DMS153 treated with DMSO at 0.1 percent for 48 hours (cell line): Measurements from ENCODE around the gene OR7C1.
"Not testable (repeated sequence)": the region's sequence is repeated elsewhere in the genome, so short reads cannot be mapped to it uniquely, and the experiment has no call there.

ENCODE experiments used
- DNase-seq: peaks from one replicate; lab custom pipeline; 2025; ENCODE audit not compliant: unreplicated experiment; lab: John Stamatoyannopoulos, UW

OR7C1 gene

GRCh38 chr19:14785102-14785793 is 49.7 kb downstream of the OR7C1 start:
- DNase-seq = not testable (repeated sequence)

- not testable (repeated sequence) for DNase-seq
Observed at GRCh38 chr19:14784730-14785101, 50.3 kb downstream of the OR7C1 start.

GRCh38 chr19:14783410-14783998 is 51.5 kb downstream of the OR7C1 start:
- DNase-seq = not testable (repeated sequence)

GRCh38 chr19:14782626-14783409 is 52.2 kb downstream of the OR7C1 start:
- DNase-seq = no peak

GRCh38 chr19:14781713-14782536 is 53.1 kb downstream of the OR7C1 start:
- DNase-seq = not testable (repeated sequence)

GRCh38 chr19:14780622-14781225 is 54.3 kb downstream of the OR7C1 start:
- DNase-seq = not testable (repeated sequence)

GRCh38 chr19:14779151-14779550 is 55.8 kb downstream of the OR7C1 start:
- DNase-seq = no peak

GRCh38 chr19:14778110-14778845 is 56.7 kb downstream of the OR7C1 start, which contains the start of gene ADGRE2:
Gene ADGRE2, minus strand, starts transcription at chr19:14778560. Its CDS starts 1,804 bp downstream, at chr19:14776756.
- not testable (repeated sequence) for DNase-seq

- DNase-seq = not testable (repeated sequence)
Observed at GRCh38 chr19:14777645-14778044, 57.3 kb downstream of the OR7C1 start.

- DNase-seq = no peak
Observed at GRCh38 chr19:14775869-14776586, 59.0 kb downstream of the OR7C1 start.

- DNase-seq = not testable (repeated sequence)
Observed at GRCh38 chr19:14775326-14775725, 59.7 kb downstream of the OR7C1 start.

GRCh38 chr19:14774373-14774772 is 60.6 kb downstream of the OR7C1 start:
- DNase-seq = no peak

GRCh38 chr19:14773722-14774121 is 61.3 kb downstream of the OR7C1 start:
- DNase-seq = not testable (repeated sequence)

GRCh38 chr19:14772995-14773394 is 62.0 kb downstream of the OR7C1 start:
- DNase-seq = no peak

- no peak for DNase-seq
Observed at GRCh38 chr19:14772467-14772866, 62.5 kb downstream of the OR7C1 start.

- DNase-seq = no peak
Observed at GRCh38 chr19:14770944-14771839, 63.8 kb downstream of the OR7C1 start.

- DNase-seq = no peak
Observed at GRCh38 chr19:14770136-14770535, 64.8 kb downstream of the OR7C1 start.

GRCh38 chr19:14769201-14769600 is 65.8 kb downstream of the OR7C1 start:
- no peak for DNase-seq
